COLO668 (cell line): Measurements from ENCODE around the gene HGFAC.
A peak's percentile ranks its signal among the peaks of the same experiment; 100 is the strongest.
"Not testable (repeated sequence)": the region's sequence is repeated elsewhere in the genome, so short reads cannot be mapped to it uniquely, and the experiment has no call there.

ENCODE experiments used
- DNase-seq: peaks from one replicate; lab custom pipeline; 2025; ENCODE audit not compliant: unreplicated experiment; lab: John Stamatoyannopoulos, UW

Gene HGFAC

GRCh38 chr4:3440979-3441500 is 728 bp upstream of the HGFAC start:
- no peak for DNase-seq

GRCh38 chr4:3442460-3442958 is 741 bp downstream of the HGFAC start:
- no peak for DNase-seq

- peak; percentile 55 for DNase-seq
Observed at GRCh38 chr4:3442959-3443749, 1.4 kb downstream of the HGFAC start.

- no peak for DNase-seq
Observed at GRCh38 chr4:3443750-3444309, 2.1 kb downstream of the HGFAC start.

GRCh38 chr4:3444351-3445110 is 2.8 kb downstream of the HGFAC start:
- no peak for DNase-seq

GRCh38 chr4:3445111-3445820 is 3.5 kb downstream of the HGFAC start:
- no peak for DNase-seq

GRCh38 chr4:3445829-3446545 is 4.2 kb downstream of the HGFAC start:
- no peak for DNase-seq

GRCh38 chr4:3446631-3447320 is 5.0 kb downstream of the HGFAC start:
- no peak for DNase-seq

GRCh38 chr4:3447431-3448395 is 5.9 kb downstream of the HGFAC start:
- DNase-seq = no peak

GRCh38 chr4:3449047-3449573 is 7.3 kb downstream of the HGFAC start:
- no peak for DNase-seq

- no peak for DNase-seq
Observed at GRCh38 chr4:3449574-3450534, 8.1 kb downstream of the HGFAC start.

GRCh38 chr4:3450643-3451042 is 8.9 kb downstream of the HGFAC start:
- DNase-seq = no peak

- DNase-seq = no peak
Observed at GRCh38 chr4:3451956-3452355, 10.2 kb downstream of the HGFAC start.

- peak; percentile 26 for DNase-seq
Observed at GRCh38 chr4:3452376-3452775, 10.6 kb downstream of the HGFAC start.

GRCh38 chr4:3455596-3455995 is 13.8 kb downstream of the HGFAC start:
- DNase-seq = not testable (repeated sequence)

GRCh38 chr4:3458371-3458770 is 16.6 kb downstream of the HGFAC start:
- DNase-seq = no peak

GRCh38 chr4:3459156-3459555 is 17.4 kb downstream of the HGFAC start:
- not testable (repeated sequence) for DNase-seq
